ENCODE data around the gene SNX22. TPM values are rescaled to one million over a fixed set of nuclear protein-coding genes. Genes with fewer than 3 reads are reported as not detected.

Gene SNX22
- total RNA-seq, 1 donor from 2014 or later: 1.0 TPM

DNA sequence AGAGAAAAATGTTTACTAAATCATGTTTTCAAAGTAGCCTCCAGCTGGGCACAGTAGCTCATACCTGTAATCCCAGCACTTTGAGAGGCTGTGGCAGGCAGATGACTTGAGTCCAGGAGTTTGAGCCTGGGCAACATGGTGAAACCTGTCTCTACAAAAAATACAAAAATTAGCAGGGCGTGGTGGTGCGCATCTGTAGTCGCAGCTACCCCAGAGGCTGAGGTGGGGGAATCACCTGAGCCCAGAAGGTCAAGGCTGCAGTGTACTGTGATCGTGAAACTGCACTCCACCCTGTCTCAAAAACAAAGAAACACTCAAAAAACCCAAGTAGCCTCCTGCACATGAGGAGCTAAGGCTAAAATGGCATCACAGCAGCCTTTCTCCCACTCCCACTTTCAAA is 12.9 kb downstream of the SNX22 start:
- Histone ChIP-seq H3K27ac (ENCODE audit: low read depth, low read length) (peak overlapping the region; percentile 90), H3K4me3 (ENCODE audit: low read length in 3 of 3) (no peak overlapping the region), H3K9ac (ENCODE audit: low read depth in 1 of 3, low read length in 3 of 3) (no peak overlapping the region), H3K27me3 (ENCODE audit: control insufficient read depth in 3 of 3, insufficient read depth in 3 of 3, low read length in 3 of 3) (no peaks in the 10 kb centered on the region), H3K36me3 (ENCODE audit: control insufficient read depth in 3 of 3, insufficient read depth in 3 of 3, low read length in 3 of 3) (peaks cover 10 to 14% (median 13%) of the 10 kb centered on the region in 3 donors), H3K4me1 (ENCODE audit: control insufficient read depth in 3 of 3, insufficient read depth in 3 of 3, low read length in 3 of 3) (peaks cover 21 to 33% (median 22%) of the 10 kb centered on the region in 3 donors), H3K9me3 (ENCODE audit: control insufficient read depth in 3 of 3, low read length in 3 of 3) (no peaks in the 10 kb centered on the region)

DNA sequence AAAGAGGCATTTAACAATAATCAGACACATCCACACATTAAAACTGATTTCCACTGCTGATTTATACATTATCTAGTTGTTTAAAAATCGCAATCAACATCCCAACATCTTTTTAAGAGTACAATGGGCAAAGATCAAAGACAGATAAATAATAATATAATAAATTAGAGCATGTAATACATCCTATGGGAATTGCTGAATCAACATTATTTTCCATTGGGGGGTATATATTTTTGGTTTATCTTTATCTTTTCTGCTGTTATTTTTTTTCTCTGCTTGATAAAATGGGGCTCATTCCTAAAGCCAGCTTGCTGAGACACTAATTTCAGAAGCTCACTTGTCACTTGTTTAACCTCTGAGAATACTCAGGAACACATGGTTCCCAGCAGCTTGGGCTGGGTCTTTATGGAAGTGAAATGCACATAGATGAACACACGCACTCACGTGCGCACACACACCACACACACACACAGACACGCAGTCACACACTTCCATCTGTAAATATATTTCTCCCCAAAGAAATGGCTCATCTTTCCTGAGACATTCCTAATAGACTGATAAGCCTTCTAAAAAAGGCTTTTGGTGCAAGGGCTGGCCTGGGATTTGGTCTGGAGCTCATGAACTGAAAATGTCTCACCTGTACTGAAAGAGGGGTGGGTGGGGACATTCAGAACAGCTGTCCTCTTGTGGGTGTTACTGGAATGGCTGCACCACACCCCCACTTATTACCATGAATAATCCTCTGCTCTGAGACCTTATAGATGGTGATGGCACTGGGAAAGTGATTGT is 14.8 kb downstream of the SNX22 start:
- no peak overlapping the region for H3K9ac ChIP-seq (ENCODE audit: low read depth in 1 of 3, low read length in 3 of 3)
- peaks cover 3 to 6% (median 3%) of the 10 kb centered on the region in 3 donors for H3K36me3 ChIP-seq (ENCODE audit: control insufficient read depth in 3 of 3, insufficient read depth in 3 of 3, low read length in 3 of 3)
- no peaks in the 10 kb centered on the region for H3K27me3 ChIP-seq (ENCODE audit: control insufficient read depth in 3 of 3, insufficient read depth in 3 of 3, low read length in 3 of 3)
- H3K9me3 ChIP-seq (ENCODE audit: control insufficient read depth in 3 of 3, low read length in 3 of 3): no peaks in the 10 kb centered on the region
- no peak overlapping the region for H3K4me3 ChIP-seq (ENCODE audit: low read length in 3 of 3)
- H3K27ac ChIP-seq (ENCODE audit: low read depth, low read length): no peak overlapping the region
- peaks cover 17 to 27% (median 22%) of the 10 kb centered on the region in 3 donors for H3K4me1 ChIP-seq (ENCODE audit: control insufficient read depth in 3 of 3, insufficient read depth in 3 of 3, low read length in 3 of 3)

- Histone ChIP-seq H3K9ac (ENCODE audit: low read depth in 1 of 3, low read length in 3 of 3) (no peak overlapping the region), H3K27ac (ENCODE audit: low read depth, low read length) (no peak overlapping the region), H3K27me3 (ENCODE audit: control insufficient read depth in 3 of 3, insufficient read depth in 3 of 3, low read length in 3 of 3) (no peaks in the 10 kb centered on the region), H3K36me3 (ENCODE audit: control insufficient read depth in 3 of 3, insufficient read depth in 3 of 3, low read length in 3 of 3) (peaks cover 6 to 21% (median 13%) of the 10 kb centered on the region in 3 donors), H3K4me1 (ENCODE audit: control insufficient read depth in 3 of 3, insufficient read depth in 3 of 3, low read length in 3 of 3) (no peaks in the 10 kb centered on the region), H3K9me3 (ENCODE audit: control insufficient read depth in 3 of 3, low read length in 3 of 3) (no peaks in the 10 kb centered on the region), H3K4me3 (ENCODE audit: low read length in 3 of 3) (no peak overlapping the region)
These were observed 28.8 kb downstream of the SNX22 start for GRCh38 chr15:64180235-64180824.

DNA sequence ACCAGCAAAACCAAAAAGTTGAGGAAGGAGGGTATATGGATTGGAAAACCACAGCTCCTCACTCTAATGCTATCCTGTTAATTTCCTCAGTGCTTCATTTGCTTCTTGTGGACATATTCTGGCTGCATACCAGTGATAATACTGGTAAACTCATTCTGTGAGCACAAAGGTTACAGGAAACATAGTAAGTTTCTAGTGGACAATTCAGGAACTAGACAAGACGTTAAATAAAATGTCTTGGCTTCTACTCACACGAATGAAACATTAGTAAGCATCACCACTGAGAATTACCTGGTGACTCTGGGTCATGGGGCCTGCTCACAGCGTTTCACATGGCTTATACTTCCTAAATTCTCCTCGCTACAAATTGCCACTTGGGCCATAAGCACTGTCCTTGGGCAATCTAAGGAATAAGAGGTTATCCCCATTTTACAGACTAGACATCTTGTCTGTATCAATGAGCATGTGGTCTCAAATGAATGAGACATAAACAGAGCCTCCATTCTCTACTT is 31.4 kb downstream of the SNX22 start:
- Histone ChIP-seq H3K4me1 (ENCODE audit: control insufficient read depth in 3 of 3, insufficient read depth in 3 of 3, low read length in 3 of 3) (no peaks in the 10 kb centered on the region), H3K36me3 (ENCODE audit: control insufficient read depth in 3 of 3, insufficient read depth in 3 of 3, low read length in 3 of 3) (peaks cover 6 to 19% (median 9%) of the 10 kb centered on the region in 3 donors), H3K4me3 (ENCODE audit: low read length in 3 of 3) (no peak overlapping the region), H3K9ac (ENCODE audit: low read depth in 1 of 3, low read length in 3 of 3) (no peak overlapping the region), H3K9me3 (ENCODE audit: control insufficient read depth in 3 of 3, low read length in 3 of 3) (no peaks in the 10 kb centered on the region), H3K27ac (ENCODE audit: low read depth, low read length) (no peak overlapping the region), H3K27me3 (ENCODE audit: control insufficient read depth in 3 of 3, insufficient read depth in 3 of 3, low read length in 3 of 3) (no peaks in the 10 kb centered on the region)

DNA sequence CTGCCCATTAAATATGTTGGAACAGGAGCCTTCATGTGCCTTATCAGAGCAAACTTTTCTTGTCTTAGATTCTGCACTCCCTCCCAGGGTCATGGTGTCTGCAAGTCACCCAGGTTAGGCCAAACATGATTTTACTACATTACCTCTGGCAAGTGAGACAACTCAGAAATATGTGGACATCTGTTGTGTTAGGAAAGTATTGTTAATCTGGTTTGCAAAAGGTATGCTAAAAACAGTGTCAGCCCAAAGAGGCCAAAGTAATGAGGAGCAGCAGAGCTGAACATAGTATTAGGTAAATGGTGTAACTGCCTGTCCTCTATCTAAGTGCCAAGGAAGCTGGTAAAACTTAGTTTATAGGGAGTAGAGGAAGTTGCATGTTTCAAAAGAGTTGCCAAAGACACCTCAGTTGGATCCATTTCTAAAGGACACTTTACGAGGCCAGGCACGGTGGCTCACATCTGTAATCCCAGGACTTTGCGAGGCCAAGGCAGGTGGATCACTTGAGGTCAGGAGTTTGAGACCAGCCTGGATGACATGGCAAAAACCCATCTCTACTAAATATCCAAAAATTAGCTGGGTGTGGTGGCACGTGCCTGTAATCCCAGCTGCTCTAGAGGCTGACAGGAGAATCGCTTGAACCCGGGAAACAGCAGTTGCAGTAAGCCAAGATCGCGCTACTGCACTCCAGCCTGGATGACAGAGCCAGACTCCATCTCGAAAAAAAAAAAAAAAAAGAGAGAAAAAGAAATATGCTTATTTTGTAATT is 33.8 kb downstream of the SNX22 start:
- Histone ChIP-seq H3K9me3 (ENCODE audit: control insufficient read depth in 3 of 3, low read length in 3 of 3) (no peaks in the 10 kb centered on the region), H3K36me3 (ENCODE audit: control insufficient read depth in 3 of 3, insufficient read depth in 3 of 3, low read length in 3 of 3) (peaks cover under 1 to 7% (median 3%) of the 10 kb centered on the region in 3 donors), H3K27me3 (ENCODE audit: control insufficient read depth in 3 of 3, insufficient read depth in 3 of 3, low read length in 3 of 3) (no peaks in the 10 kb centered on the region), H3K4me1 (ENCODE audit: control insufficient read depth in 3 of 3, insufficient read depth in 3 of 3, low read length in 3 of 3) (no peaks in the 10 kb centered on the region), H3K9ac (ENCODE audit: low read depth in 1 of 3, low read length in 3 of 3) (no peak overlapping the region), H3K4me3 (ENCODE audit: low read length in 3 of 3) (no peak overlapping the region), H3K27ac (ENCODE audit: low read depth, low read length) (no peak overlapping the region)

DNA sequence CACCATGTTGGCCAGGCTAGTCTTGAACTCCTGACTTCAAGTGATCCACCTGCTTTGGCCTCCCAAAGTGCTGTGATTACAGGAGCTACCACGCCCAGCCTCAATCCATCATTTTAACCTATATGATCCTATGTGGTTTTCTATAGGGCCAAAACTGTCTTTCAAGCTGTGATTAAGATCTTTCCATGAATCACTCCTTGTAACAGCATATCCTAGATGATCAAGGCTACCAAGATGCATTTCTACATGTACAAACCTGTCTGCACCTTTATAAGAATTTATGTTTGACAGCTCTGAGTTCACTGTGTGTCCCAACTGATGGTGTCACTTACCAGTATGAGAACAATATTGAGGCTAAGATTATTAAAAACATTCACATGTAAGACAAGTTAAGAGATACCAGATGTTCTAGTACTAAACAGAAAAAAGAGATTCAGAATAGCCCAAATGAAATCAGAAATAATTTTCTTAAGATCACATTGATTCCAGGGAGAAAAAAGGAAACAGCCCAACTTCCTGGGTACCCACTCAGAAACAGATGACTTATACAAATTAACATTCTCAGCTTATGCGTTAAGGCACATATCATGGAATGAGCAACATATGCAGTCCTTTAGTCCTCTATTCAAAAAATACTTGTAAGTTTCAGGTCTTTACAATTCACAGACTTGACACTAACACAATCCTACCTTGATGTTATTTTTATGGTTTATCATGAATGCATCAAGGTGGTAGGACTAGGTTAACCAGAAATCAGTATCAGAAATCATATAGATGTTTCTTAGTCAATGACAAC is 36.1 kb downstream of the SNX22 start:
- Histone ChIP-seq H3K27me3 (ENCODE audit: control insufficient read depth in 3 of 3, insufficient read depth in 3 of 3, low read length in 3 of 3) (no peaks in the 10 kb centered on the region), H3K4me1 (ENCODE audit: control insufficient read depth in 3 of 3, insufficient read depth in 3 of 3, low read length in 3 of 3) (no peaks in the 10 kb centered on the region), H3K9me3 (ENCODE audit: control insufficient read depth in 3 of 3, low read length in 3 of 3) (no peaks in the 10 kb centered on the region), H3K9ac (ENCODE audit: low read depth in 1 of 3, low read length in 3 of 3) (no peak overlapping the region), H3K36me3 (ENCODE audit: control insufficient read depth in 3 of 3, insufficient read depth in 3 of 3, low read length in 3 of 3) (peaks cover 0 to 2% (median 0%) of the 10 kb centered on the region in 3 donors), H3K4me3 (ENCODE audit: low read length in 3 of 3) (no peak overlapping the region), H3K27ac (ENCODE audit: low read depth, low read length) (no peak overlapping the region)

- H3K9ac ChIP-seq (ENCODE audit: low read depth in 1 of 3, low read length in 3 of 3): no peak overlapping the region
- no peaks in the 10 kb centered on the region for H3K9me3 ChIP-seq (ENCODE audit: control insufficient read depth in 3 of 3, low read length in 3 of 3)
- H3K36me3 ChIP-seq (ENCODE audit: control insufficient read depth in 3 of 3, insufficient read depth in 3 of 3, low read length in 3 of 3): peaks cover 0 to 8% (median 2%) of the 10 kb centered on the region in 3 donors
- no peaks in the 10 kb centered on the region for H3K27me3 ChIP-seq (ENCODE audit: control insufficient read depth in 3 of 3, insufficient read depth in 3 of 3, low read length in 3 of 3)
- no peak overlapping the region for H3K4me3 ChIP-seq (ENCODE audit: low read length in 3 of 3)
- H3K27ac ChIP-seq (ENCODE audit: low read depth, low read length): no peak overlapping the region
- no peaks in the 10 kb centered on the region for H3K4me1 ChIP-seq (ENCODE audit: control insufficient read depth in 3 of 3, insufficient read depth in 3 of 3, low read length in 3 of 3)
These were observed 40.7 kb downstream of the SNX22 start for GRCh38 chr15:64191971-64192830.

- H3K36me3 ChIP-seq (ENCODE audit: control insufficient read depth in 3 of 3, insufficient read depth in 3 of 3, low read length in 3 of 3): peaks cover 0 to 8% (median 2%) of the 10 kb centered on the region in 3 donors
- H3K9ac ChIP-seq (ENCODE audit: low read depth in 1 of 3, low read length in 3 of 3): no peak overlapping the region
These were observed 42.4 kb downstream of the SNX22 start for GRCh38 chr15:64193971-64194370.

GRCh38 chr15:64197425-64197824 is 45.9 kb downstream of the SNX22 start:
- Histone ChIP-seq H3K9ac (ENCODE audit: low read depth in 1 of 3, low read length in 3 of 3) (no peak overlapping the region), H3K27ac (ENCODE audit: low read depth, low read length) (no peak overlapping the region), H3K4me1 (ENCODE audit: control insufficient read depth in 3 of 3, insufficient read depth in 3 of 3, low read length in 3 of 3) (peaks cover 0 to 6% (median 0%) of the 10 kb centered on the region in 3 donors), H3K36me3 (ENCODE audit: control insufficient read depth in 3 of 3, insufficient read depth in 3 of 3, low read length in 3 of 3) (peaks cover 2 to 16% (median 5%) of the 10 kb centered on the region in 3 donors), H3K27me3 (ENCODE audit: control insufficient read depth in 3 of 3, insufficient read depth in 3 of 3, low read length in 3 of 3) (no peaks in the 10 kb centered on the region), H3K4me3 (ENCODE audit: low read length in 3 of 3) (no peak overlapping the region), H3K9me3 (ENCODE audit: control insufficient read depth in 3 of 3, low read length in 3 of 3) (no peaks in the 10 kb centered on the region)

More at GRCh38 chr15:64193971-64194370, 42.4 kb downstream of the SNX22 start:
- Histone ChIP-seq H3K9me3 (ENCODE audit: control insufficient read depth in 3 of 3, low read length in 3 of 3) (no peaks in the 10 kb centered on the region), H3K4me3 (ENCODE audit: low read length in 3 of 3) (no peak overlapping the region), H3K4me1 (ENCODE audit: control insufficient read depth in 3 of 3, insufficient read depth in 3 of 3, low read length in 3 of 3) (peaks cover 0 to 6% (median 0%) of the 10 kb centered on the region in 3 donors), H3K27ac (ENCODE audit: low read depth, low read length) (no peak overlapping the region), H3K27me3 (ENCODE audit: control insufficient read depth in 3 of 3, insufficient read depth in 3 of 3, low read length in 3 of 3) (no peaks in the 10 kb centered on the region)

All from skeletal muscle tissue (tissue), 4 donors.